ELR (cell line): ENCODE data around the gene THNSL1.
A peak's percentile ranks its signal among the peaks of the same experiment; 100 is the strongest.
"Not testable (repeated sequence)": the region's sequence is repeated elsewhere in the genome, so short reads cannot be mapped to it uniquely, and the experiment has no call there.

Experiments used
- DNase-seq: peaks from one replicate; pipeline ENCODE4 v3.0.0-alpha.2; 2015; ENCODE audit warnings: low read depth

THNSL1 gene

DNA sequence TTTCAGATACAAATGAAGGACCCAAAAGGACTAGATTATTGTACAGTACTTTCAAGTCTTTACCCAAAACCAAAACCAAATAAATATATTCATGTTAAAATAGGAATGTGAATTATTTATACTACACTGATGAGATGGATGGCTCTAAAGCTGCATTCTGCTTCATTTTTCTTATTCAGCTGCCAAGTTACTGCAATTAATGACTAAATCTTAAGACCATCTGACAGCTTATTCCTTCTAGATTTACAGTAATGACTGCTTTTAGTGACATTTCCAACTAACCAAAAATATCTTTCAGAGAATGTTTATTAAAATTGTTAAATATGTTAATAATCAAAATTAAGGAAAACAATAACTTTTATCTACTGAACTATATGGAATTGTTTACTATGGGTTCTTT, 21.3 kb upstream of the THNSL1 start:
- no peak for DNase-seq

- no peak for DNase-seq
Measured at GRCh38 chr10:24998044-24998443, 18.4 kb upstream of the THNSL1 start.

GRCh38 chr10:25011591-25011990, 4.8 kb upstream of the THNSL1 start:
- DNase-seq, result not testable (repeated sequence)

GRCh38 chr10:25014579-25014978, 1.8 kb upstream of the THNSL1 start:
- no peak for DNase-seq

DNA sequence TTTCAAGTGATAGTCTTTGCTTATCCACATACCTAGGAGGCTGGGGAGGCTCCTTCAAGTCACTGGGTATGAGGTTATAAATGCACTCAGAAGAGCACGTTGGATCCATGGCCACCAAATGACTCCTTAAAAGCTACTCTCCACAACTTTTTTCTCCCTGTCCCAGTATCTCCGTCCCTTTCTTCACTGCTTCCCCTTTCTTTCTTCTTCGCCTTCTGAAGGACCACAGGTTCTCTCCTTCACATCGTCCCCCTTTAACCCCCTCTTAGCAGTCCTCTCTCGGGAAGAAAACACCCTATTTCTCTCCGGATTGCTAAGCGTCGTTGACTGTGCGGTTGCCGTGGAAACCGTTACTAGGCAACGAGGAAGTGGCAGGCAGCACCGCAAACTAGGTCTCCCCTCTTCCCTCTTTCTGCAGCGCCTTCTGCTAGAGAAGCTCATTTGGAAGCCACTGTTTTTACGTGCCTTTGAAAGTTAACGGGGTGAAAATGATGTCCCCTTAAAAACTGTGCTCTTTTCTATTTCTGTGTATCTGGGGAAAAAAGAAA, 510 bp upstream of the THNSL1 start, which contains the start of gene ENKUR:
Gene ENKUR, minus strand, starts transcription at position 331 of the 548 bp plus-strand sequence. Its CDS starts 222 bp downstream, at position 109.
- DNase-seq, result peak; percentile 94

- no peak for DNase-seq
Measured at GRCh38 chr10:25017154-25017590, 760 bp downstream of the THNSL1 start.

DNA sequence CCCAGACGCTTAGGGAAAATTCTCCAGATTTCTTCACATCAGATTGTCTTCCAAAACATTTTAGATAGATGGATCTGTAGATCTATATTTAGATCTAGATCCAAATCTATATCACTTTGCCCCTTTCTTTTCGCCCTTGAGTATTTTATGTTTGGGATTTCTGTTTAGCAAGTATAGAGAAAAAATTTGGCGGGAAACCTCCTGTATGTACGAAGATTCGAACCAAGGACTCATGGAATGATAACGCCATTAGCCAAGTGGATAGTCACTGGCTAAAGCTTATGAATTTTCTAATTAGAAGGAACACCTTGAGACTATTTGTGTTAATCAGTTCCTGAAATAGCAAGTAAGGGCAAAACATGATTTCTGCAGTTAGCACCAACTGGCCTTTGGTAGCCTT, 1.2 kb downstream of the THNSL1 start:
- DNase-seq, result peak; percentile 18

- DNase-seq, result no peak
Measured at GRCh38 chr10:25018703-25019102, 2.3 kb downstream of the THNSL1 start.

DNA sequence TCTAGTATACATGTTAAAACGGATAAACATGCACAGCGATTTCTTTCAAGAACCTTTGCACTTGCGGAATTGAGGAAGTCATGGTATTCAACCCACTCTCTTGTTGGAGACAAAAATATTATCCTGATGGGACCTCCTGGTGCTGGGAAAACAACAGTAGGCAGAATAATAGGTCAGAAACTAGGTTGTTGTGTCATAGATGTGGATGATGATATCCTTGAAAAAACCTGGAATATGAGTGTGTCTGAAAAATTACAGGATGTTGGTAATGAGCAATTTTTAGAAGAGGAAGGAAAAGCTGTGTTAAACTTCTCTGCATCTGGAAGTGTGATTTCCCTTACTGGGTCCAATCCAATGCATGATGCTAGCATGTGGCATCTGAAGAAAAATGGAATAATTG, 6.9 kb downstream of the THNSL1 start:
- DNase-seq, result no peak

- DNase-seq, result no peak
Measured at GRCh38 chr10:25024528-25024927, 8.1 kb downstream of the THNSL1 start.

DNA sequence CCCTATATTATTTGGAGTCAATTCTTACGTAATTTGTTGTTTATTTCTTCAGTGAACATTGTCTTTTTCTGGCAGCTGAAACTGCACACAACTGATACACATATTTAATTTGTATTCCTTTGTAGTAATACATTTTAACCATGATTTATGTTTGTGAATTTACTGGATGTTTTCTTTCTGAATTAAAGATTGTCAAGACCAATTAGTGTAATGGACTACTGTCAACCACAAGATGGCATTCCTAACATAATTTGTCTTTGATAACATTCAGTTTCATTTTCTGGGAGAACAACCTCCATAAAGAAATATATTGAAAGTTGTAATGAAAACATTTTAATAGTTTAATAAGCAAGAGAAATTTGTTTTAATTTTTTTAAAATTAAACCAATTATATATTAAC, 10.1 kb downstream of the THNSL1 start:
- DNase-seq, result peak; percentile 45

DNA sequence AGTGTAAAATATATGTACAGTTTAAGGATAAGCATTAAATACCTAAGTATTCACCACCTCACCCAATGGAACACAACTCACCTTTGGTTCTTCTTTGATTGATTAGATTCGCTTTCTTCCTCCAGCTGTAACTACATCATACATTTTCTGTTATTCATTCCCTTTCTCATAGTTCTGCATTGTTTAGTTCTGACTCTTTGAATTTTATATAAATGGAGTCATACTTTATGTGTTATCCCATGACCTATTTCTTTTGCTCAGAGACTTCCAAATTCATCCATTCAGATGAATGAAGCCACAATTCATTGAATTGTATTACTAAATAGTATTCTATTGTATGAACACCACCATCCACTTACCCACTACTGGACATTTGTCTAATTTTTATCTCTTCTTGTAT, 12.3 kb downstream of the THNSL1 start:
- peak; percentile 52 for DNase-seq

GRCh38 chr10:25029519-25029918, 13.1 kb downstream of the THNSL1 start:
- no peak for DNase-seq

- DNase-seq, result no peak
Measured at GRCh38 chr10:25036381-25036780, 20.0 kb downstream of the THNSL1 start.

- no peak for DNase-seq
Measured at GRCh38 chr10:25038325-25038724, 21.9 kb downstream of the THNSL1 start.

DNA sequence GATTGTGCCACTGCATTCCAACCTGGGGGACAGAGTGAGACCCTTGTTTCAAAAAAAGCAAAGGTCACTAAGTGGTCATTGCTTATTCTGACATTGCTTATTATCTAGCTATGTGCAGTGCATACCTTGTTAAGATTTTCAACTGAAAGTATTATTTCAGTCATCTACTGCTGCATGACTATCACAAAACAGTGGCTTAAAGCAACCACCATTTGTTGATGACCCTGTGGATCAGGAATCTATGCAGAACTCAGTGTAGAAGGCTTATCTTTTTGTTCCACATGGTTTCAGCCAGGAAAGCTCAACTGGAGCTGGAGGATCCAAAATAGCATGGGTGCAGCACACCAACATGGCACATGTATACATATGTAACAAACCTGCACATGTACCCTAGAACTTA, 23.1 kb downstream of the THNSL1 start:
- DNase-seq, result no peak

DNA sequence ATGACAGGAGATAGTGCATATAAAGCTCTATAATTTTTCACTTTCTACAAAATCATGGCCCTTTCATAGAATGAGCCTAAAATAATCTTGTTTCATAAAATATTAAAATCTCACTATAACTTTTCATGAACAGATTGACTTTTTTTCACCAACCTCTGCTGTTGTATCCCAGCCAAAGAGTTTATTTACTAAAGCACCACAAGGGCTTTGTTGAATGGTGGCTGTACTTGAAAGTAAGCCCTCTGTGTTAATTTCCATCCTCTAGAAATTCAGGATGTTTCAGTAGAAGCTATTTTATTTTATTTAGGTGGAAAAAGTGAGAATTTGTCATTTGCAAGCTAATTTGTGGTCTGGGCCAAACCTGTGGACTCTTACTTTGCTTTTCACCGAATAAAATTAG, 30.2 kb downstream of the THNSL1 start:
- no peak for DNase-seq

- no peak for DNase-seq
Measured at GRCh38 chr10:25047088-25047487, 30.7 kb downstream of the THNSL1 start.

DNA sequence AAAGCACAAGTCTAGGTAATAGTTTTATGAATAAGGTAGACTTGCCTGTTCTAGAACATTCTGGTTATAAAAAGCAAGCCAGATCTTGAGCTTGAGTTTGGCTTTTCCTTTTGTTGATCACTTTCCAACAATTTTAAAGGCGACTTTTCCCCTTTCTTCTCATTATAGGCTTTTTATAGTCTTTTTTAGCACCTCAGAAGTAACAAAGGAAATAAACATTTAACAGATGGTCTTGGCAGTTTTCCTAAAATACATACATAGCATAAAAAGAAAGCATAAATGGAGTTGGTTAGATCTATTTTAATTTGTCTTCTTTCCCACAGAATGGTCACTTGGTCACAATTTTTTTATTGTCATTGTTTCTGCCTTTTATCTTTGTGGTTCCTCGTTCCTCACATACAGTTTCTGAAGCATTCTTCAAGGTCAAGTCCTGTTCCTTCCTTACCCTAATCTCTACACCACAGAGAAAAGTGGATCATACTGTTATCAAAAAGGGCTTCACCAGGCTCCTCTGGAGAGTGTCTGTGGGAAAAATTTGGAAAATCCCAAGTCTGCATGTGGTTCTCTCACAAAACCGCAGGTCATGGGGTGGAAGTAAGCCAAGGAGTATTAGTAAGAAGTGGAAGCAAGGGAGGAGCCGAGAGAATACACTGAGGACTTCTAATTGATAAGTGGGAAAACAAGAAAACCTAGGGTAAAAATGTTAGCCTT, 31.3 kb downstream of the THNSL1 start:
- DNase-seq, result peak; percentile 45

DNA sequence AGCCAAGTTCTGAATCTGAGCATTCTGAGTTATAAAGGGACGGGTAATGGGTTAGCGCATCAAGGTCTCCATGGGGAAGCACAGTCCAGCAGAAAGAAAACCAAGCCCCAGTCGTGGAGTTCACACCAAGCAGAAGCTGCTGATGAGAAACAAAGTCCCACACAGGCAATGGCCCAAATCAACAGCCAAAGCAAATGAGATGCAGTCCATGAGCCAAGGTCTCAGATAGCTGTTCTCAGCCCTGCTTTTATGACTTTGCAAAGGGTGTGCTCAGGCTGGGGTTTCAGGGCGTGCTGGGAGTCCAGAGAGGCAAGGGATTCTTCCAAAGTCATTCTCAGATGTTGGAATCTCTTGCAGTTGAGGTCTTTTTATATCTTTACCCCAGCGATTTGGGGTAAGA, 32.0 kb downstream of the THNSL1 start:
- no peak for DNase-seq

DNA sequence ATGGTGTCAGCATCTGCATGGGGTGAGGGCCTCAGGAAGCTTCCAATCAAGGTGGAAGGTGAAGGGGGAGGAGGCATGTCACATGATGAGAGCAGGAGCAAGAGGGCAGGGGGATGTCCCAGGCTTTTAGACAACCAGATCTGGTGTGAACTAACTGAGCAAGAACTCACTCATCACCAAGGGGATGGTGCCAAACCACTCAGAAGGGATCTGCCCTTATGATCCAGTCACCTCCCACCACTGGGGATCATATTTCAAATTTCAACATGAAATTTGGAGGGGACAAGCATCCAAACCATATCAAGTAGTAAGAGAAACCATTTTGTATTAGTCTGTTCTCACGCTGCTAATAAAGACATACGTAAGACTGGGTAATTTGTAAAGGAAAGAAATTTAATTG, 33.6 kb downstream of the THNSL1 start:
- no peak for DNase-seq

DNA sequence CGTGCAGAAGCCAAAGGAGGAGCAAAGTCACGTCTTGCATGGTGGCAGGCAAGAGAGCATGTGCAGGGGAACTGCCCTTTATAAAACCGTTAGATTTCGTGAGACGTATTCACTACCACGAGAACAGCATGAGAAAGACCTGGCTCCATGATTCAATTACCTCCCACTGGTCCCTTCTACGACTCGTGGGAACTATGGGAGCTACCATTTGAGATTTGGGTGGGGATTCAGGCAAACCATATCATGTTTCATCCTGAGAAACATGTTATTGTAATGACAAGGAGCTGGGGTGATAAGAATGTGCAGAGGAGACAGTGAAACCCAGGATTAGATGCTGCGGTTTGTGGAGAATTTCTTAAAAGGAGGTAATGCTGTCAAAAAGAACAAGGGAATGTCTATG, 34.0 kb downstream of the THNSL1 start:
- DNase-seq, result no peak

- no peak for DNase-seq
Measured at GRCh38 chr10:25052012-25052411, 35.6 kb downstream of the THNSL1 start.

GRCh38 chr10:25056726-25057125, 40.3 kb downstream of the THNSL1 start:
- no peak for DNase-seq
